GM12878 (cell line): Measurements from ENCODE around the gene KCNS3. TPM values are rescaled to one million over a fixed set of nuclear protein-coding genes. Genes with fewer than 3 reads are reported as not detected.

ENCODE experiments used
- ATAC-seq: fragments of 200-7000 bp; cut with Tn5 transposase; 3 replicates; pipeline ENCODE4 v1.9.1; 2020; ENCODE audit warnings: mild to moderate bottlenecking, moderate library complexity
- BruUV-seq: library from RNA; stranded (reverse); fragments of 400-500 nt; replicated peaks from 2 replicates; lab custom pipeline; 2021; lab: Mats Ljungman, UMichigan
- CTCF ChIA-PET: fragments of 300-600 bp; sonication (Branson Sonifier 250); formaldehyde crosslinking; extraction: SDS; loops from one replicate; lab custom pipeline; 2021; ENCODE audit warnings: inconsistent platforms; lab: Yijun Ruan, JAX
- POLR2A ChIA-PET: fragments of 350-600 bp; formaldehyde crosslinking; extraction: SDS; loops from one replicate; lab custom pipeline; 2021; ENCODE audit warnings: inconsistent platforms; lab: Charles Lee
- RAD21 ChIA-PET: fragments of 300-600 bp; sonication (Branson Sonifier 250); formaldehyde crosslinking; loops from one replicate; lab custom pipeline; 2023; ENCODE audit warnings: antibody characterized with exemption; ENCODE audit not compliant: unreplicated experiment; lab: Charles Lee
- SMC1A ChIA-PET: fragments of 300-600 bp; sonication (Branson Sonifier 250); formaldehyde crosslinking; loops from one replicate; lab custom pipeline; 2023; ENCODE audit not compliant: unreplicated experiment, uncharacterized antibody; lab: Charles Lee
- DNase-seq: peaks from one replicate; pipeline ENCODE4 v3.0.0-alpha.2; 2011; ENCODE audit warnings: low read depth, low spot score
- FAIRE-seq: peaks from 3 replicates; lab custom pipeline; 2011; peaks lifted over from hg19 to GRCh38; lab: Jason Lieb, UNC
- H2AFZ ChIP-seq: 2 replicates; pipeline ENCODE4 v1.6.0; 2011; ENCODE audit warnings: low read depth, low read length, control low read depth; ENCODE audit not compliant: control insufficient read depth
- H3K27ac ChIP-seq: 2 replicates; pipeline ENCODE4 v1.5.1; 2011; ENCODE audit warnings: control low read depth; ENCODE audit not compliant: control insufficient read depth, insufficient read depth
- H3K27me3 ChIP-seq, 2 experiments: replicated peaks in 1 of 2; 2 replicates each; pipeline versions ENCODE4 v1.6.0 to v1.6.1; 2011; ENCODE audit warnings: low read length in 1 of 2; ENCODE audit not compliant: control insufficient read depth in 2 of 2, insufficient read depth in 2 of 2
- H3K36me3 ChIP-seq, 2 experiments: 2 replicates each; pipeline ENCODE4 v1.5.1; 2011; ENCODE audit warnings: low read length in 1 of 2; ENCODE audit not compliant: control insufficient read depth in 2 of 2, insufficient read depth in 2 of 2
- H3K4me1 ChIP-seq: 2 replicates; pipeline ENCODE4 v1.6.1; 2011; ENCODE audit warnings: mild to moderate bottlenecking, low read length, moderate library complexity, mixed read lengths; ENCODE audit not compliant: control insufficient read depth, insufficient read depth
- H3K4me2 ChIP-seq: 2 replicates; pipeline ENCODE4 v1.6.0; 2011; ENCODE audit warnings: control low read depth; ENCODE audit not compliant: control insufficient read depth, insufficient read depth
- H3K4me3 ChIP-seq: fragments of 200-600 bp; sonication (generic); 2 replicates; pipeline ENCODE4 v1.5.1; 2016
- H3K79me2 ChIP-seq: 2 replicates; pipeline ENCODE4 v1.6.0; 2011; ENCODE audit warnings: low read length; ENCODE audit not compliant: control insufficient read depth, insufficient read depth
- H3K9ac ChIP-seq: 2 replicates; pipeline ENCODE4 v1.8.0; 2011; ENCODE audit warnings: low read length, control low read depth, mixed read lengths; ENCODE audit not compliant: control insufficient read depth, insufficient read depth
- H3K9me3 ChIP-seq: replicated peaks from 3 replicates; pipeline ENCODE4 v1.5.1; 2011; ENCODE audit warnings: mild to moderate bottlenecking, low read length; ENCODE audit not compliant: control insufficient read depth, insufficient read depth
- H4K20me1 ChIP-seq: 2 replicates; pipeline ENCODE4 v1.6.0; 2011; ENCODE audit not compliant: control insufficient read depth, insufficient read depth
- CBFB ChIP-seq: IDR thresholded peaks from 2 replicates; pipeline ENCODE4 v1.6.1; 2016; ENCODE audit warnings: antibody characterized with exemption, low read depth
- CEBPB ChIP-seq, 2 experiments: fragments of 150-350 bp in 1 of 2; IDR thresholded peaks; 2 replicates each; pipeline ENCODE4 v1.6.1; 2012 to 2014; ENCODE audit warnings: low read depth in 2 of 2, low read length in 2 of 2, borderline replicate concordance in 1 of 2, inconsistent platforms in 1 of 2
- CHD4 ChIP-seq: fragments of 200-600 bp; sonication (generic); IDR thresholded peaks from 2 replicates; pipeline ENCODE4 v1.6.1; 2016; ENCODE audit warnings: mild to moderate bottlenecking
- EED ChIP-seq: sonication (generic); IDR thresholded peaks from 2 replicates; pipeline ENCODE4 v1.6.1; 2016; ENCODE audit warnings: antibody characterized with exemption, low read depth
- MEF2B ChIP-seq: fragments of 450-650 bp; IDR thresholded peaks from 2 replicates; pipeline ENCODE4 v1.6.1; 2018; ENCODE audit warnings: mild to moderate bottlenecking, moderate library complexity; ENCODE audit not compliant: partially characterized antibody, poor library complexity, severe bottlenecking
- NFYB ChIP-seq: IDR thresholded peaks from 2 replicates; pipeline ENCODE4 v1.6.1; 2011; ENCODE audit warnings: low read depth, mild to moderate bottlenecking, low read length, improper control_type of control experiment, moderate library complexity; ENCODE audit not compliant: insufficient read depth
- PML ChIP-seq: IDR thresholded peaks from 2 replicates; pipeline ENCODE4 v1.6.1; 2012; ENCODE audit warnings: low read length, inconsistent platforms
- RAD51 ChIP-seq: fragments of 450-650 bp; IDR thresholded peaks from 2 replicates; pipeline ENCODE4 v1.6.1; 2016; ENCODE audit warnings: moderate library complexity, mild to moderate bottlenecking, inconsistent platforms
- SIX5 ChIP-seq: IDR thresholded peaks from 2 replicates; pipeline ENCODE4 v1.6.1; 2011; ENCODE audit warnings: mild to moderate bottlenecking, low read depth, low read length, moderate library complexity; ENCODE audit not compliant: severe bottlenecking
- SRF ChIP-seq, 2 experiments: IDR thresholded peaks; 2 replicates each; pipeline ENCODE4 v1.6.1; 2011; ENCODE audit warnings: low read depth in 2 of 2, low read length in 2 of 2, mild to moderate bottlenecking in 1 of 2, moderate library complexity in 1 of 2
- TCF3 ChIP-seq: IDR thresholded peaks from 2 replicates; pipeline ENCODE4 v1.6.1; 2012; ENCODE audit warnings: low read depth, mild to moderate bottlenecking, low read length, borderline replicate concordance; ENCODE audit not compliant: insufficient read depth
- TCF7 ChIP-seq: IDR thresholded peaks from 2 replicates; pipeline ENCODE4 v1.6.1; 2014; ENCODE audit warnings: antibody characterized with exemption, borderline replicate concordance
- USF1 ChIP-seq: IDR thresholded peaks from 2 replicates; pipeline ENCODE4 v1.6.1; 2011; ENCODE audit warnings: borderline replicate concordance, low read depth, mild to moderate bottlenecking, moderate library complexity, mixed read lengths, low read length; ENCODE audit not compliant: insufficient read depth; ENCODE audit errors: extremely low read length
- ZZZ3 ChIP-seq: IDR thresholded peaks from 2 replicates; pipeline ENCODE4 v1.6.1; 2011; ENCODE audit warnings: low read depth; ENCODE audit not compliant: control insufficient read depth, insufficient read length
- WGBS: methylation state at CpG from one replicate; pipeline ENCODE4 v1.1.6; 2016; ENCODE audit warnings: low lambda C conversion rate; ENCODE audit not compliant: insufficient replicate concordance, insufficient coverage; ENCODE audit errors: missing lambda C conversion rate; 5-methylcytosine and 5-hydroxymethylcytosine counted together
- in situ Hi-C: fragments of 300-500 bp; cut with MboI; formaldehyde crosslinking; loops from 9 replicates; pipeline ENCODE4 v1.14.3; 2018; ENCODE audit warnings: mixed read lengths
- intact Hi-C: fragments of 100-400 bp; cut with micrococcal nuclease; formaldehyde crosslinking; loops from one replicate; pipeline ENCODE4 v1.14.2; 2022; ENCODE audit not compliant: unreplicated experiment
- polyA plus RNA-seq, 11 experiments: library from polyadenylated mRNA; depleted of rRNA in 4 of 11; unstranded in 6 of 11; stranded (reverse) in 5 of 11; fragments of >200 nt; fragmentation: Nextera tagmentation in 4 of 11; fragmentation: Illumina TruSeq in 1 of 11; extraction: Ambion mirVana in 4 of 11; extraction: Trizol in 1 of 11; gene quantifications; 1 replicate in 1 of 11; 2 replicates in 10 of 11; pipeline versions ENCODE4 v1.2.1 to v1.2.3, GENCODE V29; 2011 to 2016; ENCODE audit warnings: inconsistent platforms in 2 of 11, missing spikeins in 2 of 11, low read depth in 1 of 11
- total RNA-seq, 4 experiments: library from RNA; depleted of rRNA in 3 of 4; stranded (reverse); fragments of >200 nt in 3 of 4; fragmentation: Illumina TruSeq in 1 of 4; extraction: Trizol in 1 of 4; gene quantifications; 2 replicates each; pipeline versions ENCODE4 v1.2.1 to v1.2.3, GENCODE V29; 2013 to 2021
- TF ChIP-seq, protein P1 (sequence below): fragments of 450-650 bp; IDR thresholded peaks from 2 replicates; pipeline ENCODE4 v1.6.1; 2016; ENCODE audit warnings: mild to moderate bottlenecking
- TF ChIP-seq, protein P2 (sequence below): fragments of 450-650 bp; formaldehyde crosslinking; IDR thresholded peaks from 2 replicates; pipeline ENCODE4 v1.5.0; 2022; ENCODE audit warnings: mild to moderate bottlenecking, missing genetic modification characterization

The KCNS3 gene
- total and polyA plus RNA-seq, 10 of the 15 experiments (the other 5 are each of a cell fraction or from before 2014, with no cell fraction given): not detected

DNA sequence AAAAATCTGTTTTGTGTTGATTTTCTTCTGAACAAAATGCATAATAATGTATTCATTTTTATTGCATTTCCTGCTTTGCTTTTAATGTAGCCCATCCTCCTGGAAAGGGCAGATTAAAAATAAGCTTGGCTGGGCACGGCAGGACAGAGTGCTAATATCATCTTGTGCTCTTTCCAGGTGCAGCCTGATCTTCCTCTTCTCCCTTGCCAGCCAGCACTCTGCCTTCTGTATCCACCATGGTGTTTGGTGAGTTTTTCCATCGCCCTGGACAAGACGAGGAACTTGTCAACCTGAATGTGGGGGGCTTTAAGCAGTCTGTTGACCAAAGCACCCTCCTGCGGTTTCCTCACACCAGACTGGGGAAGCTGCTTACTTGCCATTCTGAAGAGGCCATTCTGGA lies 52.3 kb downstream of the KCNS3 start:
- H2AFZ ChIP-seq: no peak overlapping the region
- intact Hi-C loops (no loop called here), in situ Hi-C loops (no loop called here)
- H3K27me3 ChIP-seq: peaks cover 2% of the 10 kb centered on the region in 2 experiments
- no peaks in the 10 kb centered on the region for H3K4me1 ChIP-seq
- CTCF ChIA-PET: no interaction called here
- no peak overlapping the region for H3K4me3 ChIP-seq
- no TSS peak for BruUV-seq
- H4K20me1 ChIP-seq: no peaks in the 10 kb centered on the region; the same call in 1 of the 2 replicates
- 0% methylated on average over 4 of the region's 4 CpGs for WGBS
- no peaks in the 10 kb centered on the region; the same call in 2 of the 3 replicates for H3K9me3 ChIP-seq
- DNase-seq: no peak
- no peak overlapping the region for H3K9ac ChIP-seq
- POLR2A ChIA-PET: no interaction called here
- no peaks in the 10 kb centered on the region for H3K36me3 ChIP-seq
- SMC1A ChIA-PET: no interaction called here
- no peak overlapping the region for H3K4me2 ChIP-seq
- H3K79me2 ChIP-seq: no peaks in the 10 kb centered on the region
- RAD21 ChIA-PET: no interaction called here
- FAIRE-seq: no peak
- no peak for TF ChIP-seq SRF (IDR thresholded peaks at IDR 0.05; ENCODE audit: low read depth in 2 of 2, low read length in 2 of 2)
- no peak for TF ChIP-seq MEF2B
- TF ChIP-seq TCF3: no peak
- TF ChIP-seq EED: no peak
- TF ChIP-seq, protein P1, sequence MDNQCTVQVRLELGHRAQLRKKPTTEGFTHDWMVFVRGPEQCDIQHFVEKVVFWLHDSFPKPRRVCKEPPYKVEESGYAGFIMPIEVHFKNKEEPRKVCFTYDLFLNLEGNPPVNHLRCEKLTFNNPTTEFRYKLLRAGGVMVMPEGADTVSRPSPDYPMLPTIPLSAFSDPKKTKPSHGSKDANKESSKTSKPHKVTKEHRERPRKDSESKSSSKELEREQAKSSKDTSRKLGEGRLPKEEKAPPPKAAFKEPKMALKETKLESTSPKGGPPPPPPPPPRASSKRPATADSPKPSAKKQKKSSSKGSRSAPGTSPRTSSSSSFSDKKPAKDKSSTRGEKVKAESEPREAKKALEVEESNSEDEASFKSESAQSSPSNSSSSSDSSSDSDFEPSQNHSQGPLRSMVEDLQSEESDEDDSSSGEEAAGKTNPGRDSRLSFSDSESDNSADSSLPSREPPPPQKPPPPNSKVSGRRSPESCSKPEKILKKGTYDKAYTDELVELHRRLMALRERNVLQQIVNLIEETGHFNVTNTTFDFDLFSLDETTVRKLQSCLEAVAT: no peak
- TF ChIP-seq, protein P2, sequence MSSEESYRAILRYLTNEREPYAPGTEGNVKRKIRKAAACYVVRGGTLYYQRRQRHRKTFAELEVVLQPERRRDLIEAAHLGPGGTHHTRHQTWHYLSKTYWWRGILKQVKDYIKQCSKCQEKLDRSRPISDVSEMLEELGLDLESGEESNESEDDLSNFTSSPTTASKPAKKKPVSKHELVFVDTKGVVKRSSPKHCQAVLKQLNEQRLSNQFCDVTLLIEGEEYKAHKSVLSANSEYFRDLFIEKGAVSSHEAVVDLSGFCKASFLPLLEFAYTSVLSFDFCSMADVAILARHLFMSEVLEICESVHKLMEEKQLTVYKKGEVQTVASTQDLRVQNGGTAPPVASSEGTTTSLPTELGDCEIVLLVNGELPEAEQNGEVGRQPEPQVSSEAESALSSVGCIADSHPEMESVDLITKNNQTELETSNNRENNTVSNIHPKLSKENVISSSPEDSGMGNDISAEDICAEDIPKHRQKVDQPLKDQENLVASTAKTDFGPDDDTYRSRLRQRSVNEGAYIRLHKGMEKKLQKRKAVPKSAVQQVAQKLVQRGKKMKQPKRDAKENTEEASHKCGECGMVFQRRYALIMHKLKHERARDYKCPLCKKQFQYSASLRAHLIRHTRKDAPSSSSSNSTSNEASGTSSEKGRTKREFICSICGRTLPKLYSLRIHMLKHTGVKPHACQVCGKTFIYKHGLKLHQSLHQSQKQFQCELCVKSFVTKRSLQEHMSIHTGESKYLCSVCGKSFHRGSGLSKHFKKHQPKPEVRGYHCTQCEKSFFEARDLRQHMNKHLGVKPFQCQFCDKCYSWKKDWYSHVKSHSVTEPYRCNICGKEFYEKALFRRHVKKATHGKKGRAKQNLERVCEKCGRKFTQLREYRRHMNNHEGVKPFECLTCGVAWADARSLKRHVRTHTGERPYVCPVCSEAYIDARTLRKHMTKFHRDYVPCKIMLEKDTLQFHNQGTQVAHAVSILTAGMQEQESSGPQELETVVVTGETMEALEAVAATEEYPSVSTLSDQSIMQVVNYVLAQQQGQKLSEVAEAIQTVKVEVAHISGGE (CRISPR knock-in tag): no peak
- no peak for TF ChIP-seq ZZZ3
- TF ChIP-seq CHD4: no peak
- TF ChIP-seq CEBPB (IDR thresholded peaks at IDR 0.05; ENCODE audit: borderline replicate concordance in 1 of 2, low read depth in 2 of 2, low read length in 2 of 2): no peak
- TF ChIP-seq RAD51: no peak
- TF ChIP-seq NFYB: no peak
- TF ChIP-seq PML: no peak
- no peak for TF ChIP-seq TCF7
- no peak for TF ChIP-seq CBFB
- no peak for TF ChIP-seq SIX5
- no peak for TF ChIP-seq USF1
- no peak for ATAC-seq
- H3K27ac ChIP-seq: no peak overlapping the region
